ENCODE results near the gene KAT6B. TPM values are rescaled to one million over a fixed set of nuclear protein-coding genes. Genes with fewer than 3 reads are reported as not detected.
A peak's percentile ranks its signal among the peaks of the same experiment; 100 is the strongest.
"Not testable (repeated sequence)": the region's sequence is repeated elsewhere in the genome, so short reads cannot be mapped to it uniquely, and the experiment has no call there.

Gene KAT6B
- total RNA-seq = 10 to 100 TPM; 45.4 to 94.9 (median 62.9) TPM

DNA sequence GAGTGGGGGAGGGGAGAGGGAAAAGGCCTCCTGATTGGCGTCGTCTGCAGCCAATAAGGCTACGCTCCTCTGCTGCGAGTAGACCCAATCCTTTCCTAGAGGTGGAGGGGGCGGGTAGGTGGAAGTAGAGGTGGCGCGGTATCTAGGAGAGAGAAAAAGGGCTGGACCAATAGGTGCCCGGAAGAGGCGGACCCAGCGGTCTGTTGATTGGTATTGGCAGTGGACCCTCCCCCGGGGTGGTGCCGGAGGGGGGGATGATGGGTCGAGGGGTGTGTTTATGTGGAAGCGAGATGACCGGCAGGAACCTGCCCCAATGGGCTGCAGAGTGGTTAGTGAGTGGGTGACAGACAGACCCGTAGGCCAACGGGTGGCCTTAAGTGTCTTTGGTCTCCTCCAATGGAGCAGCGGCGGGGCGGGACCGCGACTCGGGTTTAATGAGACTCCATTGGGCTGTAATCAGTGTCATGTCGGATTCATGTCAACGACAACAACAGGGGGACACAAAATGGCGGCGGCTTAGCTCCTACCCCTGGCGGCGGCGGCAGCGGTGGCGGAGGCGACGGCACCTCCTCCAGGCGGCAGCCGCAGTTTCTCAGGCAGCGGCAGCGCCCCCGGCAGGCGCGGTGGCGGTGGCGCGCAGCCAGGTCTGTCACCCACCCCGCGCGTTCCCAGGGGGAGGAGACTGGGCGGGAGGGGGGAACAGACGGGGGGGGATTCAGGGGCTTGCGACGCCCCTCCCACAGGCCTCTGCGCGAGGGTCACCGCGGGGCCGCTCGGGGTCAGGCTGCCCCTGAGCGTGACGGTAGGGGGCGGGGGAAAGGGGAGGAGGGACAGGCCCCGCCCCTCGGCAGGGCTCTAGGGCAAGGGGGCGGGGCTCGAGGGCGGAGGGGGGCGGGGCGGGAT is at the start of gene KAT6B:
Gene KAT6B, plus strand, starts transcription at position 459 of the 903 bp plus-strand sequence. CDS start 16,258 bp downstream, outside the sequence.
- no peaks in the 10 kb centered on the region for H3K9me3 ChIP-seq
- no peaks in the 10 kb centered on the region for H3K27me3 ChIP-seq
- H3K27ac ChIP-seq = peak within 1 kb of the TSS; percentile 91 to 100 (median 97)
- no peaks in the 10 kb centered on the region for H3K36me3 ChIP-seq
- peaks cover 4 to 36% (median 7%) of the 10 kb centered on the region in 4 donors for H3K4me1 ChIP-seq
- peak within 1 kb of the TSS; percentile 81 to 94 (median 90) for H3K4me3 ChIP-seq
- TF ChIP-seq POLR2A (IDR thresholded peaks at IDR 0.05) = peak; percentile 39 to 81
- TF ChIP-seq, protein P1, sequence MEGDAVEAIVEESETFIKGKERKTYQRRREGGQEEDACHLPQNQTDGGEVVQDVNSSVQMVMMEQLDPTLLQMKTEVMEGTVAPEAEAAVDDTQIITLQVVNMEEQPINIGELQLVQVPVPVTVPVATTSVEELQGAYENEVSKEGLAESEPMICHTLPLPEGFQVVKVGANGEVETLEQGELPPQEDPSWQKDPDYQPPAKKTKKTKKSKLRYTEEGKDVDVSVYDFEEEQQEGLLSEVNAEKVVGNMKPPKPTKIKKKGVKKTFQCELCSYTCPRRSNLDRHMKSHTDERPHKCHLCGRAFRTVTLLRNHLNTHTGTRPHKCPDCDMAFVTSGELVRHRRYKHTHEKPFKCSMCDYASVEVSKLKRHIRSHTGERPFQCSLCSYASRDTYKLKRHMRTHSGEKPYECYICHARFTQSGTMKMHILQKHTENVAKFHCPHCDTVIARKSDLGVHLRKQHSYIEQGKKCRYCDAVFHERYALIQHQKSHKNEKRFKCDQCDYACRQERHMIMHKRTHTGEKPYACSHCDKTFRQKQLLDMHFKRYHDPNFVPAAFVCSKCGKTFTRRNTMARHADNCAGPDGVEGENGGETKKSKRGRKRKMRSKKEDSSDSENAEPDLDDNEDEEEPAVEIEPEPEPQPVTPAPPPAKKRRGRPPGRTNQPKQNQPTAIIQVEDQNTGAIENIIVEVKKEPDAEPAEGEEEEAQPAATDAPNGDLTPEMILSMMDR (IDR thresholded peaks at IDR 0.05) = peak in 4 of 6 experiments; percentile 22 to 48 (median 38)
- peak; percentile 100 for DNase-seq

DNA sequence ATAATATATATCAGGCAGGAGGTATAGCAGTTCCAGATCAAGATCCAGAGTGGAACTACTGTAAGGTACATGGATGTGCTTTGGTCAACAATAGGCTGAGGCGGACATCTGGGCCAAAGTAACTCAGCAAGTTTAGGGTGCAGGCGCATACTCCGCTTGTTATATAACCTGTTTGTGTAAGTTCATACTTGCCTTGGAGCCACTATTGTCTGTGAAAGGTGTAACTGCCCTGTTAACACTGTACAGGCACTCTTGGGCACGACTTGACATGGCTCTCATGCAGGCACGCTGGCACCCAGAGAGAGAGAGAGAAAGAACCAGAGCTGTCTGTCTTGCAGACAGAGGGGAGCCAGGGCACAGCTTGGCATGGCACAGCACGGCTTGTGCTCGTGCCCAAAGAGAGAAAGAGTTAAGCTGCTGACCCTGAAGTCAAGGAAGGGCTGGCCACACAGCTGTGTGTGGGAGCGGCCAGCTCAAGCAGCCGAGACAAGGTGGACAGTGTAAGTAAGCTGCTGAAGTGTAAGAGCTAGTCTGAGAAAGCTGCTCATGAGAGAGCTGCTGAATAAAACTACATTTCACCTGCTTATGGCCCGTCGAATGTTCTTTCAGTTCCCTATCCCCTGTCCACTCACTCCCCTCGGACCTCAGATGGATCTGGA is 47.8 kb upstream of the KAT6B start:
- H3K4me3 ChIP-seq = no peak overlapping the region
- TF ChIP-seq, protein P1 (IDR thresholded peaks at IDR 0.05) = no peak
- no peak for TF ChIP-seq POLR2A (IDR thresholded peaks at IDR 0.05)
- H3K27me3 ChIP-seq = no peaks in the 10 kb centered on the region
- DNase-seq = no peak
- no peaks in the 10 kb centered on the region for H3K4me1 ChIP-seq
- no peaks in the 10 kb centered on the region for H3K36me3 ChIP-seq
- H3K27ac ChIP-seq = no peak overlapping the region
- H3K9me3 ChIP-seq = peaks cover 0 to 4% (median 0%) of the 10 kb centered on the region in 4 donors

DNA sequence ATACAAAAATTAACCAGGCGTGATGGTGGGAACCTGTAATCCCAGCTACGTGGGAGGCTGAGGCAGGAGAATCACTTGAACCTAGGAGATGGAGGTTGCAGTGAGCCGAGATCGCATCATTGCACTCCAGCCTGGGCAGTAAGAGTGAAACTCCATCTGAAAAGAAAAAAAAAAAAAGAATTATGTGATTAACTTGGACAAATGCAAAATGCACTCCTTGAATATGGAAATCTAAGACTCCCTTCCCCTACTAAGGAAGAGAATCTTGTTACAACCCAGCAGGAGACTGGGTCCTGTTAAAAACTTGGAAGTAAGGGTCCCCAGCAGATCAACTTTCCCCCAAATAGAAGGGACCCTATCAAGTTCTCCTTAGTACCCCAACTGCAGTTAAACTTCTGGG is 44.5 kb upstream of the KAT6B start:
- H3K9me3 ChIP-seq, H3K36me3 ChIP-seq, H3K27ac ChIP-seq, H3K27me3 ChIP-seq, H3K4me1 ChIP-seq, H3K4me3 ChIP-seq, DNase-seq: not testable (repeated sequence)

DNA sequence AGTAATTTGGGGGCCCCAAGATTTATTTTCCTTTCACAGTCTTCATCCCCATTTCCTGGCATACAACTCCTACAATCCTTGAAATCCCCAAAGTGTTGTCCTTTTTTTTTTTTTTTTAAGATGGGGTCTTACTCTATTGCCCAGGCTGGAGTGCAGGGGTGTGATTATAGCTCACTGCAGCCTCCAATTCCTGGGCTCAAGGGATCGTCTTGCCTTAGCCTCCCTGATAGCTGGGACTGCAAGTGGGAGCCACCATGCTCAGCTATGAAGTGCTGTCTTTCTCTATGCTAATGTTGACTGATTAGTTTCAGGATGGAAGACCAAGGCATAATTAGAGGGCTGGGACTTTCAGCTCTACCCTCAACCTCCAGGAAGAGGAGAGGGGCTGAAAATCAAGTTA is 41.9 kb upstream of the KAT6B start:
- no peaks in the 10 kb centered on the region for H3K27me3 ChIP-seq

DNA sequence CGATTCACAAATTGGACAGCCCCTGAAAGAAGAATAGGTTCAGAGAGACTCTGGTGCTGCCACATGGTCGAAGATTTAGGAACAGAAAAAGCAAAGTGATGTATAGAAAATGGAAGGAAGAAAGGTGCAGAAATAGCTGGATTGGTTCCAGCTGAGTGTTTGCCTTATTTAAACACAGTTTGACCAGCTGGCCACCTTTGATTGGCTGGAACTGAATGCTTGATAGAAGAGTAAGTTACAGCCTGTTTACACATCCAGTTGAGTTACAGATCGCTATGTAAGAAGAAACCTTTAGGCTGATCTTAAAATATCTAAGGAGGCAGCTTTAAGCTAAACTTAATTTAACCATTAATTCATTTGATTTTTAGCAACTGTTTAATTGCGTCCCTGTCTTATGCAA is 40.3 kb upstream of the KAT6B start:
- DNase-seq = no peak
- no peaks in the 10 kb centered on the region for H3K36me3 ChIP-seq
- no peak for TF ChIP-seq POLR2A (IDR thresholded peaks at IDR 0.05)
- TF ChIP-seq, protein P1 (IDR thresholded peaks at IDR 0.05) = no peak

More for the DNA sequence above, 41.9 kb upstream of the KAT6B start:
- no peaks in the 10 kb centered on the region for H3K4me1 ChIP-seq
- DNase-seq = no peak
- H3K36me3 ChIP-seq = no peaks in the 10 kb centered on the region
- no peaks in the 10 kb centered on the region for H3K9me3 ChIP-seq
- no peak overlapping the region for H3K4me3 ChIP-seq
- no peak for TF ChIP-seq POLR2A (IDR thresholded peaks at IDR 0.05)
- TF ChIP-seq, protein P1 (IDR thresholded peaks at IDR 0.05) = no peak
- H3K27ac ChIP-seq = no peak overlapping the region

DNA sequence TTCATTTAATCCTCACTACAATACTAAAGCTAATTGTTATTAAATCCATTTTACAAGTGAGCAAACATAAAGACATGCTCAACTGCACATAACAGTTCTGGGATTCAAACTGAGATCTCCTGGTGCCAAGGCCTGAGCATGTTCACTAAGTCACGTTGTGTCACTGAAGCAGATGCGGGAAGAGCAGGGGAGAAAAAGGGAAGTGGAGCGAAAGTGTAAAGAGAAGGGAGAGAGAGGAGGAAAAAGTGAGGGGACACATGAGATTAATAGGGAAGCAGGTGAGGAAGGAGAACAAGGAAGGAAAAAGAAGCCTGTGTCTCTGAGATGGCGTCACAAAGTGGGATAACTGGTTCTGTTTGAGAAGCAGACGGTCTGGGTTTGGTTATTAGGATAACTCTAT is 38.9 kb upstream of the KAT6B start:
- Histone ChIP-seq H3K27ac (no peak overlapping the region), H3K27me3 (no peaks in the 10 kb centered on the region), H3K4me1 (no peaks in the 10 kb centered on the region), H3K9me3 (no peaks in the 10 kb centered on the region), H3K36me3 (no peaks in the 10 kb centered on the region), H3K4me3 (no peak overlapping the region)
- TF ChIP-seq POLR2A (IDR thresholded peaks at IDR 0.05) = no peak
- TF ChIP-seq, protein P1 (IDR thresholded peaks at IDR 0.05) = no peak
- DNase-seq = no peak

More for the DNA sequence above, 40.3 kb upstream of the KAT6B start:
- no peaks in the 10 kb centered on the region for H3K9me3 ChIP-seq
- no peaks in the 10 kb centered on the region for H3K27me3 ChIP-seq
- H3K27ac ChIP-seq = no peak overlapping the region
- no peaks in the 10 kb centered on the region for H3K4me1 ChIP-seq
- H3K4me3 ChIP-seq = no peak overlapping the region

DNA sequence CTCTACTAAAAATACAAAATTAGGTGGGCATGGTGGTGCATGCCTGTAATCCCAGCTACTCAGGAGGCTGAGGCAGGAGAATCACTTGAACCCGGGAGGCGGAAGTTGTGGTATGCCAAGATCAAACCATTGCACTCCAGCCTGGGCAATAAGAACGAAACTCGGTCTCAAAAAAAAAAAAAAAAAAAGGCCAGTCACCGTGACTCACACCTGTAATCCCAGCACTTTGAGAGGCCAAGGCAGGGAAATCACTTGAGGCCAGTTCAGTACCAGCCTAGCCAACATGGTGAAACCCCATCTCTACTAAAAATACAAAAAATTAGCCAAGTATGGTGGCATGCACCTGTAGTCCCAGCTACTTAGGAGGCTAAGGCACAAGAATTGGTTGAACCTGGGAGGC is 34.4 kb upstream of the KAT6B start:
- H3K4me3 ChIP-seq, H3K9me3 ChIP-seq, DNase-seq, H3K27me3 ChIP-seq, H3K36me3 ChIP-seq, H3K4me1 ChIP-seq, H3K27ac ChIP-seq: not testable (repeated sequence)
